ENCODE results near the gene CDC42BPA.

Gene CDC42BPA

GRCh38 chr1:227273557-227273956, 44.7 kb downstream of the CDC42BPA start:
- FAIRE-seq = no peak
- DNase-seq (ENCODE audit: insufficient read length, low spot score) = no peak
- no peak for TF ChIP-seq CTCF (IDR thresholded peaks at IDR 0.05; ENCODE audit: insufficient read depth, missing control alignments)

GRCh38 chr1:227272428-227272827, 45.9 kb downstream of the CDC42BPA start:
- TF ChIP-seq CTCF (IDR thresholded peaks at IDR 0.05; ENCODE audit: insufficient read depth, missing control alignments) = no peak
- FAIRE-seq (no peak), DNase-seq (ENCODE audit: insufficient read length, low spot score) (no peak)

- TF ChIP-seq CTCF (IDR thresholded peaks at IDR 0.05; ENCODE audit: insufficient read depth, missing control alignments) = no peak
- DNase-seq (ENCODE audit: insufficient read length, low spot score) (no peak), FAIRE-seq (peak; percentile 64)
These were observed 47.7 kb downstream of the CDC42BPA start for GRCh38 chr1:227270554-227270953.

GRCh38 chr1:227268943-227269342, 49.3 kb downstream of the CDC42BPA start:
- FAIRE-seq = no peak
- no peak for DNase-seq (ENCODE audit: insufficient read length, low spot score)
- no peak for TF ChIP-seq CTCF (IDR thresholded peaks at IDR 0.05; ENCODE audit: insufficient read depth, missing control alignments)

- DNase-seq (ENCODE audit: insufficient read length, low spot score) (no peak), FAIRE-seq (peak; percentile 21)
- TF ChIP-seq CTCF (IDR thresholded peaks at IDR 0.05; ENCODE audit: insufficient read depth, missing control alignments) = no peak
These were observed 52.4 kb downstream of the CDC42BPA start for GRCh38 chr1:227265891-227266290.

- FAIRE-seq = peak; percentile 64
- TF ChIP-seq CTCF (IDR thresholded peaks at IDR 0.05; ENCODE audit: insufficient read depth, missing control alignments) = no peak
These were observed 54.4 kb downstream of the CDC42BPA start for GRCh38 chr1:227263869-227264268.

GRCh38 chr1:227261501-227261900, 56.8 kb downstream of the CDC42BPA start:
- FAIRE-seq (peak; percentile 38), DNase-seq (ENCODE audit: insufficient read length, low spot score) (no peak)
- TF ChIP-seq CTCF (IDR thresholded peaks at IDR 0.05; ENCODE audit: insufficient read depth, missing control alignments) = no peak

More at GRCh38 chr1:227263869-227264268, 54.4 kb downstream of the CDC42BPA start:
- DNase-seq (ENCODE audit: insufficient read length, low spot score) = no peak
